ENCODE data around the gene C11orf21.

C11orf21 gene

DNA sequence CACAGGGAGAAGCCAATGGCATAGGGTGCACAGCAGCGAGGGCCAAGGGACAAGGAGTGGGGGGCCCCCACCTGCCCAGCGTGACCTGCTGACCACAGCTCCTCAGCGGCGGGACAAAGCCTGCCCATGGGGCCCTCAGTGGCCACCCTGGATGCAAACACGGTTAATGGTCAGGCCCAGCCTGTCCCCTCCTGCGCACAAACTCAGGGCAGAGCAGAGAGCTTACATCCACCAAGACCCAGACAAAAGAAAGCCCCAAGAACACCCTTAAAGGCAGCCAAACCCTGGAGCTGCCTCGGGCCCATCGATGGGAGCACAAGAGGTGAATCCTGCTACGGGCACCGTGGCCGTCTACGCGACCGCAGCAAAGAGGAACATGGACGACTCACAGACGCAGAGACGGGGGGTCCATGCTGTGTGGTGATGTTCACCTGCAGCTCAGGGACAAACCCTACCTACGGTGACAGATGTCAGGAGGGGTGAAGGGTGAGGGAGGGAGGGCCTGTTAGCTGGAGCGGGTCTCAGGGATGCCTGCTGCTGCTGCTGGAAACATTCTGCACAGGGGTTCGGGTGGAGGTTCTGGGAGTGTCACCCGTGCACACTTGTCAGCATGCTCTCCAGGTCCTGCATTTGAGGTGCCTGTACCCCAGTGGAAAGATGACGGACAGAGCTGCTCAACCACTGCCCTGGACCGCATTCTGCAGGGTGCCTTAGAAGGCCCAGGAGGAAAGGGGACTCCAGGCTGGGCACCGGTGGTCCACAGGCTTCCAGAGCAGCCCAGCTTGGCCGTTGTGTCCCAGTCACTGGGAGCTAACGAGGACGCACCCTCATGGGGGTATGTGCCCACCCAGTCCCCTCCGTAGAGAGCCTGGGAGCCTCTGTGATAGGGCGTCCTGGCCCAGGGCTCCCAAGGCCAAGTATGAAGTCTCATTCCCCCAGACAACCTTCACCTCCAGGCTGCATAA lies 42.9 kb downstream of the C11orf21 start:
- no peak for DNase-seq

DNA sequence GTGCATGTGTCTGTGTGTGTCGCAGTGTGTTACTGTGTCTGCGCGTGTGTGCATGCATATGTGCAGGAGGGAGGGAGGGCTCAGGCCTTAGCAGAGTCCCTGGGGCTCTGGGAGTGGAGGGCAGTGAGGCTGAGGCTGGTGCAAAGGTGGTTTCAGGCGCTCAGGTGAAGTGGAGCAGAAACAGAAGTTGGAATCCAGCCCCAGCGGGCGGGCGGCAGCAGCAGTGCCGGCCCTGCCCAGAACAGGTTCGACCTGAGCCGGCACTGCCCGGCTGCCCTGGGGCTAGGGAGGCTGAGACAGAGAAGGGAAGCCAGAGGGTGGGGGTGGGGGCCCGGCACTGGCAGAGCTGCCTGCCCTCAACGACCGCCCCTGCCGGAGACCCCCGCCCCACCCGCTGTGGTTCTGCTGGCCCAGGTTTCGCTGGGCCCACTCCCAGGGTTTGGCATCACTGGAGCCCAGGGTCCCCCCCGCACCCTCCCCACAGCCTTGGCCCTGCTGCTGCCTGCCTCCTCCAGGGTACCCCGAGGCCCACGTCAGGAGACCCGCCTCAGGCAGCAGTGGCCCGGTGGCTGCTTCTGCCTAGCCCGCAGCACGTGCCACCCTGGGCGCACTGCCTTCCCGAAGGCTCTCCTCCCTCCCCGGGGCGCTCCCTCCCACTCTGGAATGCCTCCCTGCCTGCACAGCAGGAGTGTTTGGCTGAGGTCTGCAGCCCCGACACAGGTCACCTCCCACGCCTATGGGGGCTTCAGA lies 44.6 kb downstream of the C11orf21 start:
- no peak for DNase-seq

GRCh38 chr11:2256293-2256913 lies 45.3 kb downstream of the C11orf21 start:
- DNase-seq, result no peak

GRCh38 chr11:2252018-2252417 lies 49.7 kb downstream of the C11orf21 start:
- DNase-seq, result no peak

GRCh38 chr11:2251138-2251537 lies 50.6 kb downstream of the C11orf21 start:
- DNase-seq, result no peak

DNA sequence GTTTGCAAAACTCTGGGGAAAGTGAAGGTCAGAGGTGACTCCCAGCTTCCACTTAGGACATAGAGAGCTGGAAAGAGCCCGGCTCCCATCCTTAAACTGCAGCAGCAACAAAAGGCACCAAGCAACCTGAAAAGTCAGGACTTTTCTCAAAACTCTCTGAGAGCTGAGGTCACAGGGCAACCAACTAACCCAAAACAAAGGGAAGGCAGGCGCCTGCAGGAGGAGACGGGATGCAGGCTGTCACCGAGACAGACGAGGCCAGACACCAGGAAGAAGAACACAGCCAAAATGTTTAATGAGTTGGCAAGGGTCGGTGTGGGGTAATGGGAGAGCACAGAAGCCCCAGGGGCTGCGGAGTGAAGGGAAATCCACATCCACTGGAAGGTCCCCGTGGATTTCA lies 51.2 kb downstream of the C11orf21 start:
- DNase-seq, result no peak

GRCh38 chr11:2250041-2250440 lies 51.7 kb downstream of the C11orf21 start:
- no peak for DNase-seq

- DNase-seq, result no peak
These were observed 52.4 kb downstream of the C11orf21 start for GRCh38 chr11:2249189-2249916.

DNA sequence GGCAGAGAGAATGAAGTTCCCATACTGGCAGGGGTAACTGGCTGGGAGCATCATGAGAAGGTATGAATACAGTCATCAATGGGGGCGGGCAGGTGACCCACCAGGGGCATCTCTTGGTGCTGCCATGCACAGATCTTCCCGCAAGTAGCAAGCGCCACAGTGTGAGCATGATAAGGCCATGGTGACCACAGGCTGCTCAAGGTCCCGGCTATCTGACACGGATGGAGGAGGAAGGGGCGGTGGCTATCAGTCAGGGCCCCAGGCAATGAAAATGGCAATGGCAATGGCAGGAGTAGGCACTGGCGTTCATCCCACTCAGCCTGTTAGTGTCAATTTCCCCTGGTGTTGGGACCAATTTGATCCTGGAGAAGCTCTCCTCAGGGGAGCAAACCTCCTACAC lies 53.0 kb downstream of the C11orf21 start:
- no peak for DNase-seq

- no peak for DNase-seq
These were observed 53.5 kb downstream of the C11orf21 start for GRCh38 chr11:2248242-2248641.

DNA sequence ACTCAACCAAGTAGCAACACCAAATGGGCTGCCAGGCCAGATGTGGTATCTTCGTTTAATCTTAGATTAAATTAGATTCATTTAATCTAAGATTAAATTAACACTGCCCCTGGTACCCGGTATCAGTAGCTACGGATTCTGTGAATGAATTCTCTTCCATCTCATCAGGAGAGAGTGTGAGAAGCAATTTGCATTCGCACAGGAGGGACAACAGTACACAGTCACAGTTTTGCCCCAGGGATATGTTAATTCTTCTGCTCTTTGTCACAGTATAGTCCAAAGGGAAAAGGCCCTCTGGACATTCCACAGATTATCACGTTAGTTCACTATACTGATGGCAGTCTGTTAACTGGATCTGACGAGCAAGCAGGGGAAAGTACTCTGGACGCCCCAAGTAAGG lies 54.2 kb downstream of the C11orf21 start:
- DNase-seq, result no peak
